H1 (cell line): ENCODE measurements around the gene TBC1D16.

ENCODE experiments used
- CEBPB ChIP-seq: IDR thresholded peaks from 2 replicates; pipeline ENCODE4 v1.6.1; 2012; ENCODE audit warnings: low read depth, low read length
- EGR1 ChIP-seq: IDR thresholded peaks from 2 replicates; pipeline ENCODE4 v1.6.1; 2011; ENCODE audit warnings: low read depth, low read length, borderline replicate concordance
- EP300 ChIP-seq, 2 experiments: IDR thresholded peaks; 1 replicate in 1 of 2; 2 replicates in 1 of 2; pipeline ENCODE4 v1.6.1; 2011 to 2012; ENCODE audit warnings: low read depth in 2 of 2, low read length in 2 of 2, mild to moderate bottlenecking in 2 of 2, borderline replicate concordance in 1 of 2, inconsistent platforms in 1 of 2, moderate library complexity in 1 of 2
- EZH2 ChIP-seq: fragments of 200-600 bp; sonication (generic); IDR thresholded peaks from 2 replicates; pipeline ENCODE4 v1.7.1; 2012; ENCODE audit warnings: low read depth, mild to moderate bottlenecking, moderate library complexity, low read length, inconsistent platforms; ENCODE audit not compliant: severe bottlenecking
- GABPA ChIP-seq: IDR thresholded peaks from 2 replicates; pipeline ENCODE4 v1.6.1; 2011; ENCODE audit warnings: mild to moderate bottlenecking, low read length, moderate library complexity, borderline replicate concordance; ENCODE audit not compliant: insufficient read depth
- POLR2A ChIP-seq, 2 experiments: IDR thresholded peaks; 1 replicate in 1 of 2; 2 replicates in 1 of 2; pipeline ENCODE4 v1.6.1; 2011; ENCODE audit warnings: low read depth in 2 of 2, low read length in 2 of 2, mild to moderate bottlenecking in 2 of 2; ENCODE audit errors: control extremely low read depth in 1 of 2
- RFX5 ChIP-seq: IDR thresholded peaks from 2 replicates; pipeline ENCODE4 v1.6.1; 2011; ENCODE audit warnings: low read depth, low read length, improper control_type of control experiment, borderline replicate concordance
- RNF2 ChIP-seq: fragments of 200-900, 300-1000 bp; sonication (generic); IDR thresholded peaks from 2 replicates; pipeline ENCODE4 v1.7.1; 2016; ENCODE audit warnings: borderline replicate concordance, low read depth, mild to moderate bottlenecking, antibody characterized with exemption, low read length; ENCODE audit not compliant: poor library complexity, severe bottlenecking; ENCODE audit errors: missing control alignments
- SIN3A ChIP-seq, 2 experiments: IDR thresholded peaks in 1 of 2; conservative IDR thresholded peaks in 1 of 2; 2 replicates each; pipeline ENCODE4 v1.6.1; 2011 to 2012; ENCODE audit warnings: low read length in 2 of 2, improper control_type of control experiment in 1 of 2, low read depth in 1 of 2, mild to moderate bottlenecking in 1 of 2
- SP1 ChIP-seq: IDR thresholded peaks from 2 replicates; pipeline ENCODE4 v1.6.1; 2011; ENCODE audit warnings: low read depth, low read length
- SUZ12 ChIP-seq: fragments of 200-600 bp; sonication (generic); IDR thresholded peaks from 2 replicates; pipeline ENCODE4 v1.6.1; 2012; ENCODE audit warnings: mild to moderate bottlenecking, inconsistent platforms, low read length, moderate library complexity, mixed read lengths
- TAF1 ChIP-seq: IDR thresholded peaks from 2 replicates; pipeline ENCODE4 v1.6.1; 2011; ENCODE audit warnings: mild to moderate bottlenecking, low read depth, low read length
- TEAD4 ChIP-seq: IDR thresholded peaks from 2 replicates; pipeline ENCODE4 v1.6.1; 2012; ENCODE audit warnings: low read depth, low read length, inconsistent platforms, mixed read lengths
- TF ChIP-seq, protein P1 (sequence below), 3 experiments: IDR thresholded peaks; 1 replicate in 2 of 3; 2 replicates in 1 of 3; pipeline versions ENCODE4 v1.5.1 to v1.6.1; 2011; ENCODE audit warnings: low read length in 3 of 3, mild to moderate bottlenecking in 3 of 3, inconsistent platforms in 2 of 3, low read depth in 1 of 3, moderate library complexity in 1 of 3; ENCODE audit not compliant: insufficient read depth in 1 of 3; ENCODE audit errors: control extremely low read depth in 1 of 3

DNA sequence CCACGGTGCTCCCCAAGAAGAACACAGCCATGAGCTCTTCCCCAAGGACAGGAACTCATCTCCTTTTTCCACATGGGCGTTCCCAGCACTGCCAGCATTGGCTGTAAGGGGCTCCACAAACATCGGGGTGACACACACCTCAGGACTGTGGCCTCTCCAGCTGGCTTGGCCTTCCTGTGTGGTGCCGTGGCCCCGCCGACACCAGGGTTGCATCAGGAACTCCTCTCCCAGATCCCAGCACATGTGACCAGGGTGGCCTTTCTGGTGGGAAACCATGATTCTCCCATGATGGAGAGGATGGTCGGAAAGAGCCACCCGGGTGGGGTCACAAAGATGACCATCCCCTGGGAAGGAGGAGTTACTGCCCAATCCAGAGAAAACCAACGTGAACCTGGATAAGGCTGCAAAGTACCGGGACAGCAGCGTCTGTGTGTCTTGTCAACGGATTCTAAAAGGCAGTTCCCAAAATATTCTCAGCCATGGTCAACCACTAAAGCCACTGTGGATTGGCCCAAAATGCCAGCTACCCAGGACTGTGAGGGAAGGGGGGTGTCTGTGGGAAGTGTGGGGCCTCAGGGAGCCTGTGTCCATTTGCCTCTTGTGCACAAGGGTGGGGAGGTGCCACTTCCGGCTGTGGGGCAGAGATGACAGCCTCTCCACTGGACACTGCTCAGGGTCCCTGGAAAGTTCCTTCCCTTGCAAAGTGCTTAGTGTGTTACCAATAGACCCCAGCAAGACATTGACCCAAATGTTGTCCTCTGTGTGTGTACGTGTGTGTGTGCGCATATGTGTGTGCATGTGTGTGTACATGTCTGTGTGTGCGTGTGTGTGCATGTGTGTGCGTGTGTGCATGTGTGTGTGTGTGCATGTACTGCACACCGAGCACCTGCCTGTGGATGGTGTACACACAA lies 118.4 kb downstream of the TBC1D16 start:
- TF ChIP-seq EP300 (IDR thresholded peaks at IDR 0.05; ENCODE audit: borderline replicate concordance in 1 of 2, low read depth in 2 of 2, low read length in 2 of 2): no peak
- TF ChIP-seq, protein P1, sequence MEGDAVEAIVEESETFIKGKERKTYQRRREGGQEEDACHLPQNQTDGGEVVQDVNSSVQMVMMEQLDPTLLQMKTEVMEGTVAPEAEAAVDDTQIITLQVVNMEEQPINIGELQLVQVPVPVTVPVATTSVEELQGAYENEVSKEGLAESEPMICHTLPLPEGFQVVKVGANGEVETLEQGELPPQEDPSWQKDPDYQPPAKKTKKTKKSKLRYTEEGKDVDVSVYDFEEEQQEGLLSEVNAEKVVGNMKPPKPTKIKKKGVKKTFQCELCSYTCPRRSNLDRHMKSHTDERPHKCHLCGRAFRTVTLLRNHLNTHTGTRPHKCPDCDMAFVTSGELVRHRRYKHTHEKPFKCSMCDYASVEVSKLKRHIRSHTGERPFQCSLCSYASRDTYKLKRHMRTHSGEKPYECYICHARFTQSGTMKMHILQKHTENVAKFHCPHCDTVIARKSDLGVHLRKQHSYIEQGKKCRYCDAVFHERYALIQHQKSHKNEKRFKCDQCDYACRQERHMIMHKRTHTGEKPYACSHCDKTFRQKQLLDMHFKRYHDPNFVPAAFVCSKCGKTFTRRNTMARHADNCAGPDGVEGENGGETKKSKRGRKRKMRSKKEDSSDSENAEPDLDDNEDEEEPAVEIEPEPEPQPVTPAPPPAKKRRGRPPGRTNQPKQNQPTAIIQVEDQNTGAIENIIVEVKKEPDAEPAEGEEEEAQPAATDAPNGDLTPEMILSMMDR (IDR thresholded peaks at IDR 0.05; ENCODE audit: control extremely low read depth in 1 of 3, insufficient read depth in 1 of 3, low read depth in 1 of 3, low read length in 3 of 3): no peak
- no peak for TF ChIP-seq TEAD4
- no peak for TF ChIP-seq RFX5
- no peak for TF ChIP-seq CEBPB
- TF ChIP-seq POLR2A (IDR thresholded peaks at IDR 0.05; ENCODE audit: control extremely low read depth in 1 of 2, low read depth in 2 of 2, low read length in 2 of 2): no peak
- TF ChIP-seq TAF1: no peak
- TF ChIP-seq SIN3A (conservative IDR thresholded peaks at IDR 0.05 in 1 of 2, IDR thresholded peaks at IDR 0.05 in 1 of 2; ENCODE audit: low read depth in 1 of 2, low read length in 2 of 2): no peak
- TF ChIP-seq EGR1: no peak
- TF ChIP-seq GABPA: no peak
- TF ChIP-seq EZH2: no peak
- no peak for TF ChIP-seq SUZ12
- no peak for TF ChIP-seq RNF2
- TF ChIP-seq SP1: no peak
